Inflammatory macrophage (primary cell): ENCODE results near the gene SLC25A47.
A peak's percentile ranks its signal among the peaks of the same experiment; 100 is the strongest.
"Not testable (repeated sequence)": the region's sequence is repeated elsewhere in the genome, so short reads cannot be mapped to it uniquely, and the experiment has no call there.

Source experiments
- DNase-seq, 2 donors: peaks; one replicate each; pipeline ENCODE4 v3.0.0-alpha.2; 2020 to 2022

The SLC25A47 gene

DNA sequence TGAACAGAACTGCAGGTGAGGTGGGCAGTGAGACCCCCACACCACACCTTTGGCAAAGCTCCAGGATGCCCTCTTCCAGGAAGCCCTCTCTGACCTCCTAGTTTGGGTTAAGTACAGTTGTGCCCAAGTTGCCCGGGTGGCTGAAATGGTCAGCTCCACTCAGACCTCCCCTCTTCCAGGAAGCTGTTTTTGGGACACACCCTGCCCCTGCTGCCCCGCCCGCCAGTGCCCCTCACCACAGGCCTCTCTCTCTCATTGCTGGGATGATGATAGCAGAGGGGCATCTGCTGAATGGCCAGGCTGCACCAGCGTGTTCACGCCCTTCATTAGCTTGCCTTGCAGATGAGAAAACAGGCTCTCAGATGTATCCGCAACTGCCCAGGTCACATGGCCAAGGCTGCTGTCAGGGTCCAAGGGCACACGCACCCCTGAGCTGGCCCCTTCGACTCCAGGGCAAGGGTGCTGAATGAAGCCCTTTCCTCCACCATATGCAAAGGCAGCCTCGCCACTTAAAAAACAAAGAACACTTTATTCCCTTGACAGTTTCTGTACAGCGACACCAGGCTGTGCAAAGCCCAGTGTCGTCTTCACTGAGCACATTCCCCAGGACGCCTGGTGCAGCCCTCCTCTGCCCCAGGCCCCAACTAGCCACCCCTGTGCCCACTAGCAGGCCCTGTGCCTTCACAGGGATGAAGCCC is 32.4 kb upstream of the SLC25A47 start:
- no peak for DNase-seq

GRCh38 chr14:100291305-100292075 is 31.6 kb upstream of the SLC25A47 start:
- DNase-seq: no peak

DNA sequence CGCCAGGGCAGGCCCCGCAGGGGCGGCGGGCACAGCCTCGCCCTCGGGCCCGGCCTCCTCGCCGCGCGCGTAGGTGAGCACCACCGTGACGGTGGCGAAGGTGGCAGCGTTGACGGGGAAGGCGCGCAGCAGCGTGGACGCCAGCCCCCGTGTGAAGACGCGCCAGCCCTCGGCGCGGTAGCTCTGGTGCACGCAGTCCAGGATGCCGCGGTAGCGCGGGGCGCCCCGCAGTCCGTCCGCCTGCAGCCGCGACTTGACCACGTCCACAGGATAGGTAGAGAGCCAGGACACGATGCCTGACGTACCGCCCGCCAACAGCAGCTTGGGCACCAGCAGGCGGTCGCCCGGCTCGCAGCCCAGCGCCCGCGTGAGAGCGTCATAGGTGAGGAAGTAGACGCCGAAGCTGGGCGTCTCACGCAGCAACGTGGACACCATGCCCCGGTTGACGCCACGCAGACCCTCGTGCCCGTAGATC is 30.8 kb upstream of the SLC25A47 start:
- no peak for DNase-seq

DNA sequence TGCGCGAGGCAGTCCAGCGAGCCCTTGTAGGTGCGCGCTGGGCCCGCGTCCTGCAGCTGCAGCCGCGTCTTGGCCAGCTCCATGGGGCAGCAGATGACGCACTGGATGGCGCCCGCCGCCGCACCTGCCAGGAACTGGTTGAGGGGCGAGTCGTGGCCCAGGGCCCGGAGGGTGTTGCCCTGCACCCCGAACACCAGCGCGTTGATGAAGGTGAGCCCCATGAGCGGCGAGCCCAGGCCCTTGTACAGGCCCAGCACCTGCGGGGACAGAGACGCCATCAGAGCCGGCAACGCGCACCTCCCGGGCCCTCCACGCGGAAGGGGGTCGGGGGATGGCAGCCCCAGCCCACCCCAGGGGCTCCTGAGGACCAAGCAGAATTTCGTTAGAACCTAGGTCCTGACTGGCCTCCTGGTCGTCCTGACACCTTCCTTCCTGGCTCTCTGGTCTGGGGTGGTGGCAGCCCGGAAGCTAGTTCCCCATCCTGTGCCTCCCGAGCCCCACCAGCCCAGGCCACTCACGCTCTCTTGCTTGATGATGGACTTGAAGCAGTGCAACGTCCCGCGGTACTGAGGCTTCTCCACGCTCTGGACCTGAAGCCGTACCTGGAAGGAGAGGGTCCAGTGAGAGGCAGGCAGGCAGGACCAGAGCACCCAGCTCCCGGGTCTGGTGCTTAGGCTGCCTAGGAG is 30.2 kb upstream of the SLC25A47 start:
- no peak for DNase-seq

DNA sequence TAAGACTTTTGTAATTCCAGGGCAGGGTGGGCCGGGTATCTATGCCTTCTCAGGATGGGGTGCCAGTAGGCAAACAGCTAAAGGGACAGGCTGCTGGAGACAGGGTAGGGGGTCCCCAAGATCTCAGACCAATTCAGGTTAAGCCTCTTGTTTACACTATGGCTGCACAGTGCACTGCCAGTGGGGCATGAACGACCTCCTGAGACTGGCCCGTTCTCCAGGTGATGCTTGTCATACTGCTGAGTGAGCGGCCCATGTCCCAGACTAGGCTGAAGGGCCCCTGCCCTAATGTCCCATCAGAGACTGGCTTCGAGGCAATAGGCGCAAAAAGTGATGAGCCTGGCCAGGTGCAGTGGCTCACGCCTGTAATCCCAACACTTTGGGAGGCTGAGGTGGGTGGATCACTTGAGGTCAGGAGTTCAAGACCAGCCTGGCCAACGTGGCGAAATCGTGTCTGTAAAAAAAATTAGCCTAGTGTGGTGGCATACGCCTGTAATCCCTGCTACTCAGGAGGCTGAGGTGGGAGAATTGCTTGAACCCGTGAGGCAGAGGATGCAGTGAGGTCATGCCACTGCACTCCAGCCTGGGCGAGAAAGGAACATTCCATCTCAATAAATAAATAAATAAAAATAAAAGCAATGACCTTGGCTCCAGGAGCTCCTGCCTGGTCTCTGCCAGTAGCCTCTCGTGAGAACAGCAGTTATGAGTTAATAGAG is 29.5 kb upstream of the SLC25A47 start:
- no peak for DNase-seq

- DNase-seq: no peak
These were observed 28.8 kb upstream of the SLC25A47 start for GRCh38 chr14:100294213-100294962.

DNA sequence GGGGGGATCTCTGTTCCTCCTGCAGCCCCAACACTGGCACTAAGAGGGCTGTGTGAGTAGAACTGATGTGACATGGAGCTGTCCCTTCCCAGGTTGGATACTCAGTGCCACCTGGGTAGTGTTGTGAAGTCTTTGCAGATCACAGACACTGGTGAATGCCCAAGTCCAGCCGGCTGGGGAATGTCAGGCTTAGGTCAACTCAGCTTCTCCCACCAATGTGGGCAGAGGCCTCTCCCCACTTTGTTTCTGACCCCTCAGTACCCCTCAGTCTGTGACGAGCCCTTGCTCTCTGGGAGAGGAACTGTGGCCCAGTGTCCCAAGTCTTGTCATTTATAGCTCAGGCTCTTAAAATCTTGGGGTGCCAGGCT is 28.2 kb upstream of the SLC25A47 start:
- DNase-seq: no peak

- no peak for DNase-seq
These were observed 27.6 kb upstream of the SLC25A47 start for GRCh38 chr14:100295376-100296105.

GRCh38 chr14:100296106-100296651 is 27.0 kb upstream of the SLC25A47 start:
- DNase-seq: peak; percentile 36

GRCh38 chr14:100296729-100297128 is 26.4 kb upstream of the SLC25A47 start:
- DNase-seq: not testable (repeated sequence)

DNA sequence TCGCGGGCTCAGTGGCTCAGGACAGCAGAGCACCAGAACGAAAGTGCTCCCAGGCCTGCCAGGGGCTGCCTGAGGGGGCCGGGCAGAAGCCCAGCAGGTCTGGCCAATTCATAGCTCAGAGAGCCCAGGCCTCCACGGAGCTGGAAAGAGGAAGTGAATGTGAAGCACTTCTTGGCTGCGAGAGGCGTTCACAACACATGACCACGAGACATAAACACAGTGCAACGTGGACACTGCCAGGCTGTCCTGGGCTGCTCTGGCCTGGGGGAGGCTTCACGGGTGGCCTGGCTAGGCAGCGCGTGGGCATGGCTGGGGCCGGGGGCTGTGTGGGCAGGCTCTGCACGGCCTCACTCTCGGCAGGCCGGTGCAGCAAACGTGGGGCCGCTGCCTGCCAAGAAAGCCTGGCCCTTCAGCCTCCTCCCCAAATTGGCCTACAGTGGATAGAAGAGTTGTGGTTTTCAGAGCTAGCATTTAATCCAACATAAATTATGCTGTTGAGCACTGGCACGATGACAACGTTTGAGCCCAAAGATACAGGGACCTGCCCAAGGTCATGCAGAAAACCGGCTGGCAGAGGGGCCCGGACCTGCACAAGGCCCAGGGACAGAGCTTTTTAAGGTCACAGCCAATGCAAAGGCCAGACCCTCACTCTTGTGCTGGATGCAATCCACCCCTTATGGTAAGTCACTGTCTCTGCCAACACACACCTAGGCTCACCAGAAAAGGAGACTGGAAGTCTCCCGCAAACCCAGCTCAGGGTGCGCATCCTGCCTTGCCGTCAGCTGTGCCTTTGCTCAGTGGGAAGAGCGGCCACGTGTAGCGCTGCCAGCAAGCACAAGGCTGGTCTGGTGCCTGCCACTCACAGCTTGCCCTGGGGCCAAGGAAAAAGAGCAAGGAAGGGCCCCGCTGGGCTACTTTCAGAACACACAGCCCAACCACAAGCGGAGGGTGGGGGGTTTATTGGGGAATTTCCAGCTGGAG is 25.5 kb upstream of the SLC25A47 start:
- peak; percentile 82 to 86 for DNase-seq

GRCh38 chr14:100298551-100299237 is 24.4 kb upstream of the SLC25A47 start:
- no peak for DNase-seq

- DNase-seq: no peak
These were observed 23.9 kb upstream of the SLC25A47 start for GRCh38 chr14:100299238-100299560.

DNA sequence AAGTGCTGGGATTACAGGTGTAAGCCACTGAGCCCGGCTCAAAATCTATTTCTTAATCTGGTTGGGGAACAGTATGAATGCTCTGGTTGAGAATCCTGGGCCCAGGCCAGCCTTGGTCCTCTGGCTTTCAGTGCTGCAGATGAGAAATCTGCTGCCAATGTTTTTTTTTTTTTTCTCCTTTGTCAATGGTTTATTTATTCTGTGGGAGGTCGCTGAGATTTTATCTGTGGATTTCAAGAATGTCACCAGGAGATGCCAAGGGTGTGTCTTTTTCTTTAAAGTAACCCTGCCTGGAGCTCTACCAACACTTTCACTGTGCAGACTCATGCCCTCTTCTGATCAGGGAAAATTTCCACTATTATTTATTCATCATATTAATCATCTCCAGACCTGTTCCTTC is 20.5 kb upstream of the SLC25A47 start:
- DNase-seq: no peak

DNA sequence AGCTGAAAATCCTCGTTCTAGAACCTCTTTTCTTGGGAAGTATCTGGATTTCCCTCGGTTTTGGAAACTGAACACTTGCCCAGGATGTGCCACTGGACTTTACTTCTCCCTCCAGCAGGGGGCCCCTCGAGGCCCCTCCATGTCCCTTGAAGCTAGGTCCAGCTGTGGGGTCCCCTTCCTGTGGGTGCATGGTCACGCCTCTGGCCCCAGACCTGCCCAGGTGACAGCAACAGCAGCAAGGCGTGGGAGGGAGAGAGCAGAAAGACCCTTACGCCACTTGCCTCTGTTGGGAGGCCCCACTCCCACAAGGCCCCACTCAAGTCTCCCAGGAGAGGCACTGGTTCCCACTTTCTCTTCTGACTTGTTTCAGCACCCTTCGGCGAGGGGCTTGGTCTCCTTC is 20.0 kb upstream of the SLC25A47 start:
- peak; percentile 31 to 38 for DNase-seq

DNA sequence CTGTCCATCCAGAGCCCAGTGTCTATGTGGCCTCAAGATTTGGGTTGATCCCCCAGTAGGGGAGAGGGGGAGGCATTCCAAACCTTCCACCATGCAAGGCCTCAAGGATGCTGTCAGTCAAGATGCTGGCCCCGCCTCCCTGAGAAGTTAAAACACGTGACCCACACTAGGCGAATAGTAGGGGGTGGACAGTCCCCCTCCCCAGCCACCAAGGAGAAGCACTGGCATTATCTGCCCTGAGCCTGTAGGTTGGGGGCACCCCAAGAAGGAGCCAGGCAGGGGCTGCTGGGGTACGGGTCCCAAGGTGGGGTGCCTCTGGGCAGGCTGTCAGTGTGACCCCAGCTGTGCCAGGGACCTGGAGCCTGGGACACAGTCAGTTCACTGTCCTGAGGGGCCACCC is 19.2 kb upstream of the SLC25A47 start:
- DNase-seq: no peak

DNA sequence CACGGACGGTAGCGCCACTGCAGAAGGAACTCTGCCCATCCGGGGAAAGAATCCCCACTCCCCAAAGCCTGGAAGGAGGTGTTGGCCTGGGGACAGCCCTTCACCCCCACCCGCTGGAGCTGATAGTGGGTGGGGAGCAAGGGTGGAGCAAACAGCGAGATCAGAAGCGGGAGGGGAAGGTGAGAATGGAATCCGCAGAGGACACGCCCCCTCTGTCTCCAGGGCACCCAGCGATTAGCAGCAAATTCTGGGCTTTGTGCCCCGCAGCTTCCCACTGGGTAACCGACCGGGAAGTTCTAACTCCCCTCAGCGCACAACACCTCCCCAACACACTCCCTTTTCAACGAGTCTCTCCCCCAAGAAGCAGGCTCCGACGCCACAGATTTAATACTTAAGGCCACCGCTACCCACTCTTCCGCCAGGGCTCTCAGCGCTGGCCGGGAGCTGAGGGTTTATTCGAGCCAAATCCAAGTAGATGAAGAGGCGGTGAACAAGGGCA is 18.3 kb upstream of the SLC25A47 start:
- peak in 1 of 2 donors; percentile 24 for DNase-seq

GRCh38 chr14:100305324-100306100 is 17.6 kb upstream of the SLC25A47 start:
- peak; percentile 62 to 82 for DNase-seq
